ENCODE data around the gene TMEM119. TPM values are rescaled to one million over a fixed set of nuclear protein-coding genes. Genes with fewer than 3 reads are reported as not detected.
A peak's percentile ranks its signal among the peaks of the same experiment; 100 is the strongest.

The TMEM119 gene
- total and polyA plus RNA-seq, 2 of the 13 experiments (the other 11 are each of a cell fraction or from before 2014, with no cell fraction given): not detected

DNA sequence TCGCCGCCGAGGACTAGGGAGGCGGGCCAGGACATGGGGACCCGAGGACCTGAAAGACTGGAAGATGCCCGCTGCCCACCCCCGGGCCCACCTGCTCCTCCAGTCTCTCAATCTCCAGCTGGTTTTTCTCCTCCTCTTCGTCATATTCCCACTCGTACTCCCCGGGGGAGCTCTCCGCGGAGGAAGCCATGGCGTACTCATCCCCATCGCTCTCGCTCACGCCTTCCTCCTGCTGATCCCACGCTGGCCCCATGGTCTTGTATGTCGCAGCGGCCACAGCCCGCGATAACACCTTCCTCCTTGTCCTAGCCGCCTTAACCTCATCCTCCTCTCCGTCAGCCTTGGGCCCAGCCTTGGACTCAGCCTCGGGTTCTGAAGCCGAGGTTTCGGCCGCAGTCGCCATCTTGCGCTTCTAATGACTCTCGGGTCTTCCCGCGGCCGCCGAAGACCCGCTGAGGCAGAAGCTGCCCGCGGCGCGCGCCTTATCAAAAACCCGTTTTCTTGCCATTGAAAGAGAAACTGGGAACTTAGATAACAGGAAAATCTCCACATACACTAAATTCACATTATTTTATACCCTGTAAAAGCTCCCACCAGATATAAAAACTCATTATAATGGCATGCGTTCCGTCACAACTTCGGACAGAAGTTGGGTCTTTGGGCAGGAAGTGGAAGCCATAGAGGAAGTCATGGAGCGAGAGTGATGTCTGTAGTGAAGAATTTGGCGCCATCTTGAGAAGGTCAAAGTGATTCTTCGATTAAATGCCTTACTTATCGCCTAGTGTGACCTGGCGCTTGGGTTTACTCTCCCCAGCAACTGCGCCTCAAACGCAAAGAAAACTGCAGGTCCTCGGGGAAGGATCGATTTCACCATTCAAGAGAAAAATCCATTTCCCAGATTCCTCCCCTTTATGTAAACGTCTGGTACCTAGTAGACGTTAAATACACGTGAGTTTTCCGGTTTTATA lies 36.8 kb downstream of the TMEM119 start, which contains the start of gene SART3 (continued):
- no peak for TF ChIP-seq KLF15 (CRISPR knock-in tag; IDR thresholded peaks at IDR 0.05; ENCODE audit: borderline replicate concordance)
- no peak for TF ChIP-seq SP4 (CRISPR knock-in tag; IDR thresholded peaks at IDR 0.05)
- 0 out of 2 replicates have a peak, but pooled peaks have one; percentile 10 for TF ChIP-seq ATF7-NPFF (CRISPR knock-in tag; IDR thresholded peaks at IDR 0.05; ENCODE audit: low read depth)
- TF ChIP-seq, protein P1, sequence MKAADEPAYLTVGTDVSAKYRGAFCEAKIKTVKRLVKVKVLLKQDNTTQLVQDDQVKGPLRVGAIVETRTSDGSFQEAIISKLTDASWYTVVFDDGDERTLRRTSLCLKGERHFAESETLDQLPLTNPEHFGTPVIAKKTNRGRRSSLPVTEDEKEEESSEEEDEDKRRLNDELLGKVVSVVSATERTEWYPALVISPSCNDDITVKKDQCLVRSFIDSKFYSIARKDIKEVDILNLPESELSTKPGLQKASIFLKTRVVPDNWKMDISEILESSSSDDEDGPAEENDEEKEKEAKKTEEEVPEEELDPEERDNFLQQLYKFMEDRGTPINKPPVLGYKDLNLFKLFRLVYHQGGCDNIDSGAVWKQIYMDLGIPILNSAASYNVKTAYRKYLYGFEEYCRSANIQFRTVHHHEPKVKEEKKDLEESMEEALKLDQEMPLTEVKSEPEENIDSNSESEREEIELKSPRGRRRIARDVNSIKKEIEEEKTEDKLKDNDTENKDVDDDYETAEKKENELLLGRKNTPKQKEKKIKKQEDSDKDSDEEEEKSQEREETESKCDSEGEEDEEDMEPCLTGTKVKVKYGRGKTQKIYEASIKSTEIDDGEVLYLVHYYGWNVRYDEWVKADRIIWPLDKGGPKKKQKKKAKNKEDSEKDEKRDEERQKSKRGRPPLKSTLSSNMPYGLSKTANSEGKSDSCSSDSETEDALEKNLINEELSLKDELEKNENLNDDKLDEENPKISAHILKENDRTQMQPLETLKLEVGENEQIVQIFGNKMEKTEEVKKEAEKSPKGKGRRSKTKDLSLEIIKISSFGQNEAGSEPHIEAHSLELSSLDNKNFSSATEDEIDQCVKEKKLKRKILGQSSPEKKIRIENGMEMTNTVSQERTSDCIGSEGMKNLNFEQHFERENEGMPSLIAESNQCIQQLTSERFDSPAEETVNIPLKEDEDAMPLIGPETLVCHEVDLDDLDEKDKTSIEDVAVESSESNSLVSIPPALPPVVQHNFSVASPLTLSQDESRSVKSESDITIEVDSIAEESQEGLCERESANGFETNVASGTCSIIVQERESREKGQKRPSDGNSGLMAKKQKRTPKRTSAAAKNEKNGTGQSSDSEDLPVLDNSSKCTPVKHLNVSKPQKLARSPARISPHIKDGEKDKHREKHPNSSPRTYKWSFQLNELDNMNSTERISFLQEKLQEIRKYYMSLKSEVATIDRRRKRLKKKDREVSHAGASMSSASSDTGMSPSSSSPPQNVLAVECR (CRISPR knock-in tag; IDR thresholded peaks at IDR 0.05; ENCODE audit: borderline replicate concordance): peak; percentile 75; the same call in 1 of the 2 replicates
- TF ChIP-seq, protein P2, sequence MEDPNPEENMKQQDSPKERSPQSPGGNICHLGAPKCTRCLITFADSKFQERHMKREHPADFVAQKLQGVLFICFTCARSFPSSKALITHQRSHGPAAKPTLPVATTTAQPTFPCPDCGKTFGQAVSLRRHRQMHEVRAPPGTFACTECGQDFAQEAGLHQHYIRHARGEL (CRISPR knock-in tag; IDR thresholded peaks at IDR 0.05): no peak
- TF ChIP-seq, protein P3, sequence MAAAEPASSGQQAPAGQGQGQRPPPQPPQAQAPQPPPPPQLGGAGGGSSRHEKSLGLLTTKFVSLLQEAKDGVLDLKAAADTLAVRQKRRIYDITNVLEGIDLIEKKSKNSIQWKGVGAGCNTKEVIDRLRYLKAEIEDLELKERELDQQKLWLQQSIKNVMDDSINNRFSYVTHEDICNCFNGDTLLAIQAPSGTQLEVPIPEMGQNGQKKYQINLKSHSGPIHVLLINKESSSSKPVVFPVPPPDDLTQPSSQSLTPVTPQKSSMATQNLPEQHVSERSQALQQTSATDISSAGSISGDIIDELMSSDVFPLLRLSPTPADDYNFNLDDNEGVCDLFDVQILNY (CRISPR knock-in tag; conservative IDR thresholded peaks at IDR 0.05): peak; percentile 50; the same call in 1 of the 2 replicates
- TF ChIP-seq SSRP1 (CRISPR knock-in tag; IDR thresholded peaks at IDR 0.05): no peak
- TF ChIP-seq, protein P4, sequence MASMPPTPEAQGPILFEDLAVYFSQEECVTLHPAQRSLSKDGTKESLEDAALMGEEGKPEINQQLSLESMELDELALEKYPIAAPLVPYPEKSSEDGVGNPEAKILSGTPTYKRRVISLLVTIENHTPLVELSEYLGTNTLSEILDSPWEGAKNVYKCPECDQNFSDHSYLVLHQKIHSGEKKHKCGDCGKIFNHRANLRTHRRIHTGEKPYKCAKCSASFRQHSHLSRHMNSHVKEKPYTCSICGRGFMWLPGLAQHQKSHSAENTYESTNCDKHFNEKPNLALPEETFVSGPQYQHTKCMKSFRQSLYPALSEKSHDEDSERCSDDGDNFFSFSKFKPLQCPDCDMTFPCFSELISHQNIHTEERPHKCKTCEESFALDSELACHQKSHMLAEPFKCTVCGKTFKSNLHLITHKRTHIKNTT (CRISPR knock-in tag; IDR thresholded peaks at IDR 0.05): no peak
- TF ChIP-seq KDM5B (CRISPR knock-in tag; IDR thresholded peaks at IDR 0.05; ENCODE audit: borderline replicate concordance): peak; percentile 42; the same call in 1 of the 2 replicates
- TF ChIP-seq ZSCAN20 (CRISPR knock-in tag; IDR thresholded peaks at IDR 0.05; ENCODE audit: borderline replicate concordance): no peak
- TF ChIP-seq, protein P5, sequence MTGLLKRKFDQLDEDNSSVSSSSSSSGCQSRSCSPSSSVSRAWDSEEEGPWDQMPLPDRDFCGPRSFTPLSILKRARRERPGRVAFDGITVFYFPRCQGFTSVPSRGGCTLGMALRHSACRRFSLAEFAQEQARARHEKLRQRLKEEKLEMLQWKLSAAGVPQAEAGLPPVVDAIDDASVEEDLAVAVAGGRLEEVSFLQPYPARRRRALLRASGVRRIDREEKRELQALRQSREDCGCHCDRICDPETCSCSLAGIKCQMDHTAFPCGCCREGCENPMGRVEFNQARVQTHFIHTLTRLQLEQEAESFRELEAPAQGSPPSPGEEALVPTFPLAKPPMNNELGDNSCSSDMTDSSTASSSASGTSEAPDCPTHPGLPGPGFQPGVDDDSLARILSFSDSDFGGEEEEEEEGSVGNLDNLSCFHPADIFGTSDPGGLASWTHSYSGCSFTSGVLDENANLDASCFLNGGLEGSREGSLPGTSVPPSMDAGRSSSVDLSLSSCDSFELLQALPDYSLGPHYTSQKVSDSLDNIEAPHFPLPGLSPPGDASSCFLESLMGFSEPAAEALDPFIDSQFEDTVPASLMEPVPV (CRISPR knock-in tag; IDR thresholded peaks at IDR 0.05): 0 out of 2 replicates have a peak, but pooled peaks have one; percentile 20
- no peak for TF ChIP-seq RFX3 (CRISPR knock-in tag; IDR thresholded peaks at IDR 0.05)
- no peak for TF ChIP-seq ZNF44 (CRISPR knock-in tag; IDR thresholded peaks at IDR 0.05)
- no peak; the same call in 1 of the 2 replicates for TF ChIP-seq MAZ (IDR thresholded peaks at IDR 0.05; ENCODE audit: borderline replicate concordance, low read depth, low read length)
- peak; percentile 22; the same call in 1 of the 2 replicates for TF ChIP-seq MAZ (CRISPR knock-in tag; IDR thresholded peaks at IDR 0.05; ENCODE audit: low read depth)
- TF ChIP-seq MIXL1 (CRISPR knock-in tag; IDR thresholded peaks at IDR 0.05): 0 out of 2 replicates have a peak, but pooled peaks have one; percentile 30
- peak; percentile 92 for TF ChIP-seq GABPB1 (CRISPR knock-in tag; IDR thresholded peaks at IDR 0.05)
- no peak for TF ChIP-seq ZKSCAN5 (CRISPR knock-in tag; IDR thresholded peaks at IDR 0.05)
- 0 out of 2 replicates have a peak, but pooled peaks have one; percentile 7 for TF ChIP-seq PPARG (CRISPR knock-in tag; conservative IDR thresholded peaks at IDR 0.05)
- peak; percentile 93; the same call in 1 of the 2 replicates for TF ChIP-seq KMT2A (CRISPR knock-in tag; IDR thresholded peaks at IDR 0.05)
- no peak for TF ChIP-seq ZSCAN30 (CRISPR knock-in tag; IDR thresholded peaks at IDR 0.05)
